GM12878 (cell line): ENCODE results near the gene CREBBP. TPM values are rescaled to one million over a fixed set of nuclear protein-coding genes. Genes with fewer than 3 reads are reported as not detected.

Experiments
- ATF7 ChIP-seq: fragments of 450-650 bp; IDR thresholded peaks from 2 replicates; pipeline ENCODE4 v1.6.1; 2016; ENCODE audit warnings: low read depth, mild to moderate bottlenecking
- BCL11A ChIP-seq: IDR thresholded peaks from 2 replicates; pipeline ENCODE4 v1.6.1; 2011; ENCODE audit warnings: low read depth, low read length
- BRCA1 ChIP-seq: IDR thresholded peaks from 2 replicates; pipeline ENCODE4 v1.6.1; 2011; ENCODE audit warnings: low read depth, low read length, improper control_type of control experiment
- CBFB ChIP-seq: IDR thresholded peaks from 2 replicates; pipeline ENCODE4 v1.6.1; 2016; ENCODE audit warnings: antibody characterized with exemption, low read depth
- FOXM1 ChIP-seq: IDR thresholded peaks from 2 replicates; pipeline ENCODE4 v1.6.1; 2012; ENCODE audit warnings: low read depth, mild to moderate bottlenecking, inconsistent platforms, low read length, moderate library complexity
- MEF2A ChIP-seq: IDR thresholded peaks from 2 replicates; pipeline ENCODE4 v1.6.1; 2011; ENCODE audit warnings: low read depth, mild to moderate bottlenecking, low read length, moderate library complexity; ENCODE audit not compliant: insufficient read depth
- MEF2B ChIP-seq: fragments of 450-650 bp; IDR thresholded peaks from 2 replicates; pipeline ENCODE4 v1.6.1; 2018; ENCODE audit warnings: mild to moderate bottlenecking, moderate library complexity; ENCODE audit not compliant: partially characterized antibody, poor library complexity, severe bottlenecking
- NFYA ChIP-seq: IDR thresholded peaks from 2 replicates; pipeline ENCODE4 v1.6.1; 2011; ENCODE audit warnings: low read depth, mild to moderate bottlenecking, low read length, improper control_type of control experiment, borderline replicate concordance
- NRF1 ChIP-seq: conservative IDR thresholded peaks from 2 replicates; pipeline ENCODE4 v1.6.1; 2011; ENCODE audit warnings: mild to moderate bottlenecking, low read depth, low read length, improper control_type of control experiment
- POLR2A ChIP-seq: IDR thresholded peaks from 2 replicates; pipeline ENCODE4 v1.6.1; 2011; ENCODE audit warnings: low read depth, mild to moderate bottlenecking, low read length
- SIN3A ChIP-seq: IDR thresholded peaks from 2 replicates; pipeline ENCODE4 v1.6.1; 2012; ENCODE audit warnings: low read depth, low read length, improper control_type of control experiment
- SRF ChIP-seq, 2 experiments: IDR thresholded peaks; 2 replicates each; pipeline ENCODE4 v1.6.1; 2011; ENCODE audit warnings: low read depth in 2 of 2, low read length in 2 of 2, mild to moderate bottlenecking in 1 of 2, moderate library complexity in 1 of 2
- TAF1 ChIP-seq: IDR thresholded peaks from 2 replicates; pipeline ENCODE4 v1.6.1; 2011; ENCODE audit warnings: mild to moderate bottlenecking, low read depth, low read length, borderline replicate concordance
- TCF12 ChIP-seq: IDR thresholded peaks from 2 replicates; pipeline ENCODE4 v1.6.1; 2011; ENCODE audit warnings: low read depth, mild to moderate bottlenecking, low read length
- ZNF622 ChIP-seq: fragments of 450-650 bp; IDR thresholded peaks from 2 replicates; pipeline ENCODE4 v1.6.1; 2017; ENCODE audit warnings: mild to moderate bottlenecking, inconsistent platforms
- polyA plus RNA-seq, 11 experiments: library from polyadenylated mRNA; depleted of rRNA in 4 of 11; unstranded in 6 of 11; stranded (reverse) in 5 of 11; fragments of >200 nt; fragmentation: Nextera tagmentation in 4 of 11; fragmentation: Illumina TruSeq in 1 of 11; extraction: Ambion mirVana in 4 of 11; extraction: Trizol in 1 of 11; gene quantifications; 1 replicate in 1 of 11; 2 replicates in 10 of 11; pipeline versions ENCODE4 v1.2.1 to v1.2.3, GENCODE V29; 2011 to 2016; ENCODE audit warnings: inconsistent platforms in 2 of 11, missing spikeins in 2 of 11, low read depth in 1 of 11
- total RNA-seq, 4 experiments: library from RNA; depleted of rRNA in 3 of 4; stranded (reverse); fragments of >200 nt in 3 of 4; fragmentation: Illumina TruSeq in 1 of 4; extraction: Trizol in 1 of 4; gene quantifications; 2 replicates each; pipeline versions ENCODE4 v1.2.1 to v1.2.3, GENCODE V29; 2013 to 2021
- TF ChIP-seq, protein P1 (sequence below): IDR thresholded peaks from 2 replicates; pipeline ENCODE4 v1.6.1; 2012; ENCODE audit warnings: low read depth, low read length, improper control_type of control experiment
- TF ChIP-seq, protein P2 (sequence below): fragments of 450-650 bp; IDR thresholded peaks from 2 replicates; pipeline ENCODE4 v1.6.1; 2016; ENCODE audit warnings: mild to moderate bottlenecking
- TF ChIP-seq, protein P3 (sequence below): IDR thresholded peaks from 2 replicates; pipeline ENCODE4 v1.6.1; 2011; ENCODE audit warnings: low read depth, mild to moderate bottlenecking, low read length, moderate library complexity, borderline replicate concordance; ENCODE audit errors: extremely low read depth
- TF ChIP-seq, protein P4 (sequence below): IDR thresholded peaks from 2 replicates; pipeline ENCODE4 v1.6.1; 2011; ENCODE audit warnings: mild to moderate bottlenecking, low read depth, low read length, moderate library complexity; ENCODE audit not compliant: insufficient replicate concordance
- TF ChIP-seq, protein P5 (sequence below): fragments of 450-650 bp; formaldehyde crosslinking; IDR thresholded peaks from 2 replicates; pipeline ENCODE4 v1.5.0; 2022; ENCODE audit warnings: mild to moderate bottlenecking, missing genetic modification characterization

Gene CREBBP
- total and polyA plus RNA-seq, 10 of the 15 experiments (the other 5 are each of a cell fraction or from before 2014, with no cell fraction given), result 3.4 to 32.7 (median 7.9) TPM

DNA sequence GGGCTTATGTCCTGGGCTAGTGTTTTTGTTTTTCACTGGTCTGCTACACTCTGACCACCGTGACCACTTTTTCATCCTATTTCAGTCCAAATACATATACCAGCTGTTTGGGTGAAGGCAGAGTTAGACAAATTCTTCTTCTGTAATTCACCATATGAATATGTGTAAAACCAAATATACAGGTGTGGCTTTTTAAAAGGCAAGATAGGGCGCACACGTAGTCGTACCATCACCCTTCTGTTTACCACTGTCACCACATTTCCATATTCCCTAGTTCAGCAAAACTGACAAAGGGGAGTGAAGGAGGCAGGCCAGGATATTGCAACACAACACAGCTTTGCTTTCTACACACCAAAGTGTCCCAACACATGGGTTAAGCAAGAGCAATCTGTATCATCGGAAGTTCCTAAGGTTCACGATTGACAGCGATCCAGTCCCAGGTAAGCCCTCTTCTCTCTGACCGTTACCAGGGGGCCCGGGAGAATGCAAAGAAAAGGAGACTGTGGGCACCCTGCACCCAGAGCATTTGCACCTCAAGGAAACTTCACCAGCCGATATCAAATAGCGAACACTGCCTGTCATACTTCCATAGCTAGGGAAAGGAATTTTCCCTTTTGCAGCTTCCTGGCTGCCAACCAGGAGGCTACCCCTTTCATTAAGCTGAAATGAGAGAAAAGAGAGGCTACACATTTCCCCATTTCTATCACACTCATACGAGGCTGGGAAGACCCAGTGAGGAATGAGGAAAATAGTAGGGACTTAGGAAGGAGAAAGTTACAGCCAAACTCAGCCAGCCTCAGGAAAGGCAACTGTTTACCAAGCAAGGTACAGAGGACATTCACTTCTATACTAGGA is 23.1 kb downstream of the CREBBP start (continued):
- TF ChIP-seq TCF12 (peak; percentile 72; the same call in 1 of the 2 replicates), BRCA1 (no peak), NFYA (no peak), NRF1 (no peak), MEF2A (0 out of 2 replicates have a peak, but pooled peaks have one; percentile 35), ATF7 (no peak), CBFB (no peak), POLR2A (no peak), BCL11A (0 out of 2 replicates have a peak, but pooled peaks have one; percentile 40), SRF (IDR thresholded peaks at IDR 0.05; ENCODE audit: low read depth in 2 of 2, low read length in 2 of 2) (no peak), MEF2B (peak; percentile 44), TAF1 (no peak), ZNF622 (no peak), SIN3A (no peak), FOXM1 (0 out of 2 replicates have a peak, but pooled peaks have one; percentile 41)
- TF ChIP-seq, protein P1, sequence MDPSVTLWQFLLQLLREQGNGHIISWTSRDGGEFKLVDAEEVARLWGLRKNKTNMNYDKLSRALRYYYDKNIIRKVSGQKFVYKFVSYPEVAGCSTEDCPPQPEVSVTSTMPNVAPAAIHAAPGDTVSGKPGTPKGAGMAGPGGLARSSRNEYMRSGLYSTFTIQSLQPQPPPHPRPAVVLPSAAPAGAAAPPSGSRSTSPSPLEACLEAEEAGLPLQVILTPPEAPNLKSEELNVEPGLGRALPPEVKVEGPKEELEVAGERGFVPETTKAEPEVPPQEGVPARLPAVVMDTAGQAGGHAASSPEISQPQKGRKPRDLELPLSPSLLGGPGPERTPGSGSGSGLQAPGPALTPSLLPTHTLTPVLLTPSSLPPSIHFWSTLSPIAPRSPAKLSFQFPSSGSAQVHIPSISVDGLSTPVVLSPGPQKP, result no peak
- TF ChIP-seq, protein P2, sequence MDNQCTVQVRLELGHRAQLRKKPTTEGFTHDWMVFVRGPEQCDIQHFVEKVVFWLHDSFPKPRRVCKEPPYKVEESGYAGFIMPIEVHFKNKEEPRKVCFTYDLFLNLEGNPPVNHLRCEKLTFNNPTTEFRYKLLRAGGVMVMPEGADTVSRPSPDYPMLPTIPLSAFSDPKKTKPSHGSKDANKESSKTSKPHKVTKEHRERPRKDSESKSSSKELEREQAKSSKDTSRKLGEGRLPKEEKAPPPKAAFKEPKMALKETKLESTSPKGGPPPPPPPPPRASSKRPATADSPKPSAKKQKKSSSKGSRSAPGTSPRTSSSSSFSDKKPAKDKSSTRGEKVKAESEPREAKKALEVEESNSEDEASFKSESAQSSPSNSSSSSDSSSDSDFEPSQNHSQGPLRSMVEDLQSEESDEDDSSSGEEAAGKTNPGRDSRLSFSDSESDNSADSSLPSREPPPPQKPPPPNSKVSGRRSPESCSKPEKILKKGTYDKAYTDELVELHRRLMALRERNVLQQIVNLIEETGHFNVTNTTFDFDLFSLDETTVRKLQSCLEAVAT, result no peak
- TF ChIP-seq, protein P3, sequence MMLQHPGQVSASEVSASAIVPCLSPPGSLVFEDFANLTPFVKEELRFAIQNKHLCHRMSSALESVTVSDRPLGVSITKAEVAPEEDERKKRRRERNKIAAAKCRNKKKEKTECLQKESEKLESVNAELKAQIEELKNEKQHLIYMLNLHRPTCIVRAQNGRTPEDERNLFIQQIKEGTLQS, result no peak
- TF ChIP-seq, protein P4, sequence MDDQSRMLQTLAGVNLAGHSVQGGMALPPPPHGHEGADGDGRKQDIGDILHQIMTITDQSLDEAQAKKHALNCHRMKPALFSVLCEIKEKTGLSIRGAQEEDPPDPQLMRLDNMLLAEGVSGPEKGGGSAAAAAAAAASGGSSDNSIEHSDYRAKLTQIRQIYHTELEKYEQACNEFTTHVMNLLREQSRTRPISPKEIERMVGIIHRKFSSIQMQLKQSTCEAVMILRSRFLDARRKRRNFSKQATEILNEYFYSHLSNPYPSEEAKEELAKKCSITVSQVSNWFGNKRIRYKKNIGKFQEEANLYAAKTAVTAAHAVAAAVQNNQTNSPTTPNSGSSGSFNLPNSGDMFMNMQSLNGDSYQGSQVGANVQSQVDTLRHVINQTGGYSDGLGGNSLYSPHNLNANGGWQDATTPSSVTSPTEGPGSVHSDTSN, result no peak
- TF ChIP-seq, protein P5, sequence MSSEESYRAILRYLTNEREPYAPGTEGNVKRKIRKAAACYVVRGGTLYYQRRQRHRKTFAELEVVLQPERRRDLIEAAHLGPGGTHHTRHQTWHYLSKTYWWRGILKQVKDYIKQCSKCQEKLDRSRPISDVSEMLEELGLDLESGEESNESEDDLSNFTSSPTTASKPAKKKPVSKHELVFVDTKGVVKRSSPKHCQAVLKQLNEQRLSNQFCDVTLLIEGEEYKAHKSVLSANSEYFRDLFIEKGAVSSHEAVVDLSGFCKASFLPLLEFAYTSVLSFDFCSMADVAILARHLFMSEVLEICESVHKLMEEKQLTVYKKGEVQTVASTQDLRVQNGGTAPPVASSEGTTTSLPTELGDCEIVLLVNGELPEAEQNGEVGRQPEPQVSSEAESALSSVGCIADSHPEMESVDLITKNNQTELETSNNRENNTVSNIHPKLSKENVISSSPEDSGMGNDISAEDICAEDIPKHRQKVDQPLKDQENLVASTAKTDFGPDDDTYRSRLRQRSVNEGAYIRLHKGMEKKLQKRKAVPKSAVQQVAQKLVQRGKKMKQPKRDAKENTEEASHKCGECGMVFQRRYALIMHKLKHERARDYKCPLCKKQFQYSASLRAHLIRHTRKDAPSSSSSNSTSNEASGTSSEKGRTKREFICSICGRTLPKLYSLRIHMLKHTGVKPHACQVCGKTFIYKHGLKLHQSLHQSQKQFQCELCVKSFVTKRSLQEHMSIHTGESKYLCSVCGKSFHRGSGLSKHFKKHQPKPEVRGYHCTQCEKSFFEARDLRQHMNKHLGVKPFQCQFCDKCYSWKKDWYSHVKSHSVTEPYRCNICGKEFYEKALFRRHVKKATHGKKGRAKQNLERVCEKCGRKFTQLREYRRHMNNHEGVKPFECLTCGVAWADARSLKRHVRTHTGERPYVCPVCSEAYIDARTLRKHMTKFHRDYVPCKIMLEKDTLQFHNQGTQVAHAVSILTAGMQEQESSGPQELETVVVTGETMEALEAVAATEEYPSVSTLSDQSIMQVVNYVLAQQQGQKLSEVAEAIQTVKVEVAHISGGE (CRISPR knock-in tag), result no peak
